Measurements from ENCODE around the gene HJV.

- TF ChIP-seq CTCF (conservative IDR thresholded peaks at IDR 0.05 in 1 of 2, IDR thresholded peaks at IDR 0.05 in 1 of 2; ENCODE audit: low read depth in 1 of 2, low read length in 2 of 2) (no peak), EZH2 (IDR thresholded peaks at IDR 0.05; ENCODE audit: low read length, missing control alignments) (no peak)
Measured at GRCh38 chr1:145992958-145993617, 28.4 kb downstream of the HJV start.
